ENCODE data around the gene L3MBTL3.

DNA sequence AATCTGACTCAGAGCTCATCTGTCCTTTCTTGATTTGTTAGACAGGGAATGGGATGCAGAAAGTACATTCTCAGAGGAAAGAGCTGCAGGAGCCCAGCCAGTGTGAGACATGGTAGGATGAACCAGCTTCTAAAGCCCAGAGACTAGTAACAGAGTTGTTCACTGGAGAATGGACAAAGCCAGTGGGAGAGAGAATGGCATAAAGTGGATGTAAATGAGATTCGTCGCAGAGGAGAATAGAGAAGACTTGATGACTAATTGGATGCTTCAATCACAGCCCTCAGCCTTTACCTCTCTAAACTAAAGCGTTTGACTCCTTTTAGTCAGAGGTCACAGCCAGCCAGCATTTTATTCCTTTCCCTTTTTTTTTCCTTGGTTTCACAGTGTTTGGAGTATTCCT, 25.5 kb upstream of the L3MBTL3 start:
- TF ChIP-seq, protein P1, sequence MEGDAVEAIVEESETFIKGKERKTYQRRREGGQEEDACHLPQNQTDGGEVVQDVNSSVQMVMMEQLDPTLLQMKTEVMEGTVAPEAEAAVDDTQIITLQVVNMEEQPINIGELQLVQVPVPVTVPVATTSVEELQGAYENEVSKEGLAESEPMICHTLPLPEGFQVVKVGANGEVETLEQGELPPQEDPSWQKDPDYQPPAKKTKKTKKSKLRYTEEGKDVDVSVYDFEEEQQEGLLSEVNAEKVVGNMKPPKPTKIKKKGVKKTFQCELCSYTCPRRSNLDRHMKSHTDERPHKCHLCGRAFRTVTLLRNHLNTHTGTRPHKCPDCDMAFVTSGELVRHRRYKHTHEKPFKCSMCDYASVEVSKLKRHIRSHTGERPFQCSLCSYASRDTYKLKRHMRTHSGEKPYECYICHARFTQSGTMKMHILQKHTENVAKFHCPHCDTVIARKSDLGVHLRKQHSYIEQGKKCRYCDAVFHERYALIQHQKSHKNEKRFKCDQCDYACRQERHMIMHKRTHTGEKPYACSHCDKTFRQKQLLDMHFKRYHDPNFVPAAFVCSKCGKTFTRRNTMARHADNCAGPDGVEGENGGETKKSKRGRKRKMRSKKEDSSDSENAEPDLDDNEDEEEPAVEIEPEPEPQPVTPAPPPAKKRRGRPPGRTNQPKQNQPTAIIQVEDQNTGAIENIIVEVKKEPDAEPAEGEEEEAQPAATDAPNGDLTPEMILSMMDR (IDR thresholded peaks at IDR 0.05): no peak
- TF ChIP-seq, protein P2, sequence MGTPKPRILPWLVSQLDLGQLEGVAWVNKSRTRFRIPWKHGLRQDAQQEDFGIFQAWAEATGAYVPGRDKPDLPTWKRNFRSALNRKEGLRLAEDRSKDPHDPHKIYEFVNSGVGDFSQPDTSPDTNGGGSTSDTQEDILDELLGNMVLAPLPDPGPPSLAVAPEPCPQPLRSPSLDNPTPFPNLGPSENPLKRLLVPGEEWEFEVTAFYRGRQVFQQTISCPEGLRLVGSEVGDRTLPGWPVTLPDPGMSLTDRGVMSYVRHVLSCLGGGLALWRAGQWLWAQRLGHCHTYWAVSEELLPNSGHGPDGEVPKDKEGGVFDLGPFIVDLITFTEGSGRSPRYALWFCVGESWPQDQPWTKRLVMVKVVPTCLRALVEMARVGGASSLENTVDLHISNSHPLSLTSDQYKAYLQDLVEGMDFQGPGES (IDR thresholded peaks at IDR 0.05; ENCODE audit: low read depth, low read length): no peak

Data from SK-N-SH (cell line).